ENCODE data around the gene CPNE5.

CPNE5 gene

DNA sequence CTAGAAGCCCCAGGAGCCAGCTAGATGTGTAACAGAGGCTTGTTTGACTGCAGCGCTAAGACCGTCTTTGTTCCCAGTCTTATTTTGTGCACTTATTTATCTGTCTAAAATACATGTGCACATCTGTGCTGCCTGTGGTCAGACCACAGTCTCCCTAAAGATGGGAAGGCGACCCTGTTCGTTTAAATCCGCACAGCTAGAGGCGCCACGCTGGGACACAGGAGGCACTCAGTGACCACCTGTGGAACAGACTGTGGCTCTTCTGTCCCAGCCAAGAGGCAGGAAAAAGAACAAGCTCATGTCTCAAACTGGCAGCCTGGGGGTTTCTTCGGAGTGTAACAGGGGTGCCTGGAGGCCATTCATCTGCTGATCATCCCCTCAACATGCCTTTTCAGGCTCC is 66.8 kb downstream of the CPNE5 start:
- H3K4me1 ChIP-seq (ENCODE audit: insufficient read depth, low read length, poor library complexity, severe bottlenecking), result peaks cover 6% of the 10 kb centered on the region
- no peak overlapping the region for H3K4me3 ChIP-seq (ENCODE audit: low read length, poor library complexity, severe bottlenecking)
- no peaks in the 10 kb centered on the region for H4K20me1 ChIP-seq (ENCODE audit: insufficient read depth, low read length, poor library complexity, severe bottlenecking)
- H3K4me2 ChIP-seq (ENCODE audit: low read depth, low read length, poor library complexity, severe bottlenecking), result no peak overlapping the region
- H3K9me3 ChIP-seq (ENCODE audit: insufficient read depth, low read depth, low read length), result no peaks in the 10 kb centered on the region
- no peaks in the 10 kb centered on the region for H3K79me2 ChIP-seq (ENCODE audit: insufficient read depth, low read length)
- no peak overlapping the region for H3K9ac ChIP-seq (ENCODE audit: low read depth, low read length, poor library complexity, severe bottlenecking)
- no peak for TF ChIP-seq EZH2phosphoT487 (IDR thresholded peaks at IDR 0.05; ENCODE audit: borderline replicate concordance)
- TF ChIP-seq, protein P1, sequence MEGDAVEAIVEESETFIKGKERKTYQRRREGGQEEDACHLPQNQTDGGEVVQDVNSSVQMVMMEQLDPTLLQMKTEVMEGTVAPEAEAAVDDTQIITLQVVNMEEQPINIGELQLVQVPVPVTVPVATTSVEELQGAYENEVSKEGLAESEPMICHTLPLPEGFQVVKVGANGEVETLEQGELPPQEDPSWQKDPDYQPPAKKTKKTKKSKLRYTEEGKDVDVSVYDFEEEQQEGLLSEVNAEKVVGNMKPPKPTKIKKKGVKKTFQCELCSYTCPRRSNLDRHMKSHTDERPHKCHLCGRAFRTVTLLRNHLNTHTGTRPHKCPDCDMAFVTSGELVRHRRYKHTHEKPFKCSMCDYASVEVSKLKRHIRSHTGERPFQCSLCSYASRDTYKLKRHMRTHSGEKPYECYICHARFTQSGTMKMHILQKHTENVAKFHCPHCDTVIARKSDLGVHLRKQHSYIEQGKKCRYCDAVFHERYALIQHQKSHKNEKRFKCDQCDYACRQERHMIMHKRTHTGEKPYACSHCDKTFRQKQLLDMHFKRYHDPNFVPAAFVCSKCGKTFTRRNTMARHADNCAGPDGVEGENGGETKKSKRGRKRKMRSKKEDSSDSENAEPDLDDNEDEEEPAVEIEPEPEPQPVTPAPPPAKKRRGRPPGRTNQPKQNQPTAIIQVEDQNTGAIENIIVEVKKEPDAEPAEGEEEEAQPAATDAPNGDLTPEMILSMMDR (conservative IDR thresholded peaks at IDR 0.05; ENCODE audit: low read length), result no peak
- no peaks in the 10 kb centered on the region for H3K9me2 ChIP-seq (replicated peaks; ENCODE audit: low read depth, low read length)
- H3F3A ChIP-seq (ENCODE audit: low read depth), result no peaks in the 10 kb centered on the region
- H2AFZ ChIP-seq (ENCODE audit: low read length), result no peak overlapping the region
- H3K27me3 ChIP-seq (ENCODE audit: insufficient read depth, low read length, poor library complexity, severe bottlenecking), result no peaks in the 10 kb centered on the region
- no peaks in the 10 kb centered on the region for H3K36me3 ChIP-seq (ENCODE audit: insufficient read depth, low read length)

DNA sequence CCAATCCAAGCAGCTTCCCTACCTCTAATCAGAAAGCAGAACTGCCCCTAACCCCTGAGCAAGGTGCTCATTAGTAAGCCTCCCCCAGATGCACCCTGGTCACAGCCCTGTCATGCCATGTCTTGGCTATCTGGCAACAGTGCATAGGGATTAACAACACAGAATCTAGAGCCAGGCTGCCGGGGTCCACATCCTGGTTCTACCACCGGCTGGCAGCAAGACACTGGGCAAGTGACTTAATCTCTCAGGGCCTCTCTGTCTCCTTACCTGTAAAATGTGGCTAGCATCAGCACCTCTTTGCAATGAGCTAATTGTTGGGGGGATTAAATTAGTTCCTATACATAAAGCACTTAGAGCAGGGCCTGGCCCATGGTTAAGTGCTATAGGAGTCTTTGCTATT is 68.1 kb downstream of the CPNE5 start:
- H3K27me3 ChIP-seq (ENCODE audit: insufficient read depth, low read length, poor library complexity, severe bottlenecking), result no peaks in the 10 kb centered on the region

DNA sequence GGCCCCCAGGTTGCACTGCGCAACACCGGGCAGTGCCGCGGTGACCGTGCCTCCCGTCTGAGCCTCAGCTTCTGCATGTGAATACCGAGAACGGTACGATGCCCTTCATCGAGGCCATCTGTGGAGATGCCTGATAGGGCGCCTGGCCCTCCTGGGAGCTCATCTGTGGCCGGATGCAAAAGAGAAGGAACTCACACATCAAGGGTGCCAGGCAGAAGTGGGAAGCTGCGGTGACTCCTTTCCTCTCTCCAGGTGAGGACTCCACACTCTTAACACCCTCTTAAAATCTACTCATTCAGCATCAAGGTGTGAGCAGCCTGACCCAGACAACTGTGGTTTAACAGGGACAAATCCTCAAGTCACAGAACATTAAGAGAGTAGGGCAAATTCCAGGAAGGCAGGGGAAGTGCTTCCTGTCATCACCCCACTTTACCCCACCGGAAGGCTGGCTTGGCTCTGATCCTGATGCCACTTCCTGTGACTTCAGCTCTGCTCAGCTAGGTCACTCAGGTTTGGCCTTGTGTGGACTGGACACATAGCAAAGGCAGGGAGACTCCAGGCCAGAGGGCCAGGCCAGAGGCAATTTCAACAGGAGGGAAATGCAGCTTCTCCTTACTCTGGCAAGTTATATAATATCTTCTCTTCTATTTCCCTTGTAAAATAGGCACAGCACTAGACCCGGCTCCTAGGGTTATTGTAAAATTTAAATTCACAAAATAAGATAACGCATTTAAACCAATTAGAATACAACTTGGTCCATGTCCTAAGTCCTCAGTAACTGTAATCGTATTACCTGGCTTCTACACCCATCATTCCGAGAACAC is 69.4 kb downstream of the CPNE5 start:
- Histone ChIP-seq H3F3A (ENCODE audit: low read depth) (no peaks in the 10 kb centered on the region), H3K4me3 (ENCODE audit: low read length, poor library complexity, severe bottlenecking) (no peak overlapping the region), H3K4me2 (ENCODE audit: low read depth, low read length, poor library complexity, severe bottlenecking) (no peak overlapping the region), H3K27me3 (ENCODE audit: insufficient read depth, low read length, poor library complexity, severe bottlenecking) (no peaks in the 10 kb centered on the region), H3K9me2 (replicated peaks; ENCODE audit: low read depth, low read length) (no peaks in the 10 kb centered on the region), H4K20me1 (ENCODE audit: insufficient read depth, low read length, poor library complexity, severe bottlenecking) (no peaks in the 10 kb centered on the region), H3K9me3 (ENCODE audit: insufficient read depth, low read depth, low read length) (no peaks in the 10 kb centered on the region), H3K79me2 (ENCODE audit: insufficient read depth, low read length) (no peaks in the 10 kb centered on the region), H3K36me3 (ENCODE audit: insufficient read depth, low read length) (no peaks in the 10 kb centered on the region), H3K4me1 (ENCODE audit: insufficient read depth, low read length, poor library complexity, severe bottlenecking) (peaks cover 9% of the 10 kb centered on the region), H3K9ac (ENCODE audit: low read depth, low read length, poor library complexity, severe bottlenecking) (no peak overlapping the region), H2AFZ (ENCODE audit: low read length) (no peak overlapping the region)
- TF ChIP-seq, protein P1 (conservative IDR thresholded peaks at IDR 0.05; ENCODE audit: low read length), result no peak
- no peak for TF ChIP-seq EZH2phosphoT487 (IDR thresholded peaks at IDR 0.05; ENCODE audit: borderline replicate concordance)

More for the DNA sequence above, 68.1 kb downstream of the CPNE5 start:
- TF ChIP-seq, protein P1 (conservative IDR thresholded peaks at IDR 0.05; ENCODE audit: low read length), result no peak
- TF ChIP-seq EZH2phosphoT487 (IDR thresholded peaks at IDR 0.05; ENCODE audit: borderline replicate concordance), result no peak
- H3F3A ChIP-seq (ENCODE audit: low read depth), result no peaks in the 10 kb centered on the region
- no peaks in the 10 kb centered on the region for H4K20me1 ChIP-seq (ENCODE audit: insufficient read depth, low read length, poor library complexity, severe bottlenecking)
- H3K4me2 ChIP-seq (ENCODE audit: low read depth, low read length, poor library complexity, severe bottlenecking), result no peak overlapping the region
- no peak overlapping the region for H3K9ac ChIP-seq (ENCODE audit: low read depth, low read length, poor library complexity, severe bottlenecking)
- no peak overlapping the region for H3K4me3 ChIP-seq (ENCODE audit: low read length, poor library complexity, severe bottlenecking)
- H2AFZ ChIP-seq (ENCODE audit: low read length), result no peak overlapping the region
- H3K4me1 ChIP-seq (ENCODE audit: insufficient read depth, low read length, poor library complexity, severe bottlenecking), result peaks cover 6% of the 10 kb centered on the region
- H3K9me3 ChIP-seq (ENCODE audit: insufficient read depth, low read depth, low read length), result no peaks in the 10 kb centered on the region
- H3K36me3 ChIP-seq (ENCODE audit: insufficient read depth, low read length), result no peaks in the 10 kb centered on the region
- no peaks in the 10 kb centered on the region for H3K79me2 ChIP-seq (ENCODE audit: insufficient read depth, low read length)
- no peaks in the 10 kb centered on the region for H3K9me2 ChIP-seq (replicated peaks; ENCODE audit: low read depth, low read length)

Data from Loucy (cell line).